Activated T-helper 1 cell treated with anti-CD3 and anti-CD28 coated beads, Interleukin-12 subunit alpha, Interleukin-12 subunit beta, Interleukin-2, Interleukin-4 antibody, amounts not matched to agents 30 ng/mL and 10 ng/mL and 1 ng/mL, durations not matched to agents 14 hours and 24 hours and 36 hours (primary cell): Measurements from ENCODE around the gene ABCA9. TPM values are rescaled to one million over a fixed set of nuclear protein-coding genes. Genes with fewer than 3 reads are reported as not detected.
"Not testable (repeated sequence)": the region's sequence is repeated elsewhere in the genome, so short reads cannot be mapped to it uniquely, and the experiment has no call there.

ENCODE experiments used
- DNase-seq: peaks from one replicate; pipeline ENCODE4 v3.0.0; 2021; ENCODE audit warnings: low spot score
- H3K27ac Mint-ChIP-seq: one replicate; pipeline ENCODE4 v1.8.0; 2021; ENCODE audit warnings: mild to moderate bottlenecking, mixed read lengths
- H3K27me3 Mint-ChIP-seq: one replicate; pipeline ENCODE4 v1.8.0; 2022; ENCODE audit warnings: mild to moderate bottlenecking, moderate library complexity, mixed read lengths; ENCODE audit not compliant: insufficient read depth
- H3K36me3 Mint-ChIP-seq: one replicate; pipeline ENCODE4 v1.8.0; 2021; ENCODE audit warnings: low read depth, mixed read lengths
- H3K4me1 Mint-ChIP-seq: one replicate; pipeline ENCODE4 v1.8.0; 2021; ENCODE audit warnings: low read depth, mixed read lengths
- H3K4me3 Mint-ChIP-seq: one replicate; pipeline ENCODE4 v1.8.0; 2021; ENCODE audit warnings: mild to moderate bottlenecking, moderate library complexity, mixed read lengths
- H3K9me3 Mint-ChIP-seq: one replicate; pipeline ENCODE4 v1.8.0; 2021; ENCODE audit warnings: mixed read lengths
- intact Hi-C: fragments of 100-400 bp; cut with micrococcal nuclease; formaldehyde crosslinking; loops from one replicate; pipeline ENCODE4 v1.15.1; 2024
- total RNA-seq: library from RNA; stranded (reverse); gene quantifications from 2 replicates; pipeline ENCODE4 v1.2.3, GENCODE V29; 2022

Gene ABCA9
- total RNA-seq, 1 donor from 2014 or later: not detected

- Mint-ChIP-seq H3K27ac (no peak overlapping the region), H3K4me3 (no peak overlapping the region), H3K36me3 (no peaks in the 10 kb centered on the region), H3K27me3 (no peaks in the 10 kb centered on the region), H3K4me1 (no peaks in the 10 kb centered on the region), H3K9me3 (no peaks in the 10 kb centered on the region)
- DNase-seq: no peak
- intact Hi-C loops: no loop called here
Observed at GRCh38 chr17:68950725-68951124, 110.0 kb downstream of the ABCA9 start.

- H3K36me3 Mint-ChIP-seq, H3K27me3 Mint-ChIP-seq, H3K4me3 Mint-ChIP-seq, intact Hi-C loops, H3K9me3 Mint-ChIP-seq, H3K4me1 Mint-ChIP-seq, DNase-seq, H3K27ac Mint-ChIP-seq: not testable (repeated sequence)
Observed at GRCh38 chr17:68947868-68948267, 112.9 kb downstream of the ABCA9 start.

GRCh38 chr17:68944435-68945035 is 116.2 kb downstream of the ABCA9 start:
- no peak overlapping the region for H3K27ac Mint-ChIP-seq
- H3K27me3 Mint-ChIP-seq: no peaks in the 10 kb centered on the region
- no peaks in the 10 kb centered on the region for H3K4me1 Mint-ChIP-seq
- no peaks in the 10 kb centered on the region for H3K9me3 Mint-ChIP-seq
- no peak for DNase-seq
- intact Hi-C loops: no loop called here
- H3K36me3 Mint-ChIP-seq: no peaks in the 10 kb centered on the region
- H3K4me3 Mint-ChIP-seq: no peak overlapping the region

GRCh38 chr17:68943812-68944182 is 116.9 kb downstream of the ABCA9 start:
- H3K27me3 Mint-ChIP-seq, H3K9me3 Mint-ChIP-seq, H3K4me3 Mint-ChIP-seq, H3K4me1 Mint-ChIP-seq, H3K27ac Mint-ChIP-seq, H3K36me3 Mint-ChIP-seq, intact Hi-C loops, DNase-seq: not testable (repeated sequence)

- Mint-ChIP-seq H3K27me3 (no peaks in the 10 kb centered on the region), H3K36me3 (no peaks in the 10 kb centered on the region), H3K4me1 (no peaks in the 10 kb centered on the region), H3K27ac (no peak overlapping the region), H3K9me3 (no peaks in the 10 kb centered on the region), H3K4me3 (no peak overlapping the region)
- DNase-seq: no peak
- intact Hi-C loops: no loop called here
Observed at GRCh38 chr17:68943123-68943811, 117.5 kb downstream of the ABCA9 start.

GRCh38 chr17:68942389-68942788 is 118.3 kb downstream of the ABCA9 start:
- H3K36me3 Mint-ChIP-seq: no peaks in the 10 kb centered on the region
- no peaks in the 10 kb centered on the region for H3K4me1 Mint-ChIP-seq
- no peak for DNase-seq
- H3K27ac Mint-ChIP-seq: no peak overlapping the region
- H3K9me3 Mint-ChIP-seq: no peaks in the 10 kb centered on the region
- intact Hi-C loops: no loop called here
- H3K4me3 Mint-ChIP-seq: no peak overlapping the region
- H3K27me3 Mint-ChIP-seq: no peaks in the 10 kb centered on the region

GRCh38 chr17:68941761-68942160 is 119.0 kb downstream of the ABCA9 start:
- H3K36me3 Mint-ChIP-seq: no peaks in the 10 kb centered on the region
- H3K9me3 Mint-ChIP-seq: no peaks in the 10 kb centered on the region
- no peaks in the 10 kb centered on the region for H3K4me1 Mint-ChIP-seq
- no peak overlapping the region for H3K4me3 Mint-ChIP-seq
- no peak for DNase-seq
- no peaks in the 10 kb centered on the region for H3K27me3 Mint-ChIP-seq
- intact Hi-C loops: no loop called here
- H3K27ac Mint-ChIP-seq: no peak overlapping the region

- H3K27ac Mint-ChIP-seq: no peak overlapping the region
- H3K4me3 Mint-ChIP-seq: no peak overlapping the region
- H3K4me1 Mint-ChIP-seq: no peaks in the 10 kb centered on the region
- H3K9me3 Mint-ChIP-seq: no peaks in the 10 kb centered on the region
- no peak for DNase-seq
- intact Hi-C loops: no loop called here
- H3K27me3 Mint-ChIP-seq: no peaks in the 10 kb centered on the region
- no peaks in the 10 kb centered on the region for H3K36me3 Mint-ChIP-seq
Observed at GRCh38 chr17:68939195-68939594, 121.5 kb downstream of the ABCA9 start.

- no peaks in the 10 kb centered on the region for H3K27me3 Mint-ChIP-seq
- no peaks in the 10 kb centered on the region for H3K9me3 Mint-ChIP-seq
- no peak overlapping the region for H3K27ac Mint-ChIP-seq
- no peak overlapping the region for H3K4me3 Mint-ChIP-seq
- no peaks in the 10 kb centered on the region for H3K36me3 Mint-ChIP-seq
- H3K4me1 Mint-ChIP-seq: no peaks in the 10 kb centered on the region
- no peak for DNase-seq
- intact Hi-C loops: no loop called here
Observed at GRCh38 chr17:68937890-68938514, 122.7 kb downstream of the ABCA9 start.

GRCh38 chr17:68927516-68927915 is 133.2 kb downstream of the ABCA9 start:
- no peak overlapping the region for H3K27ac Mint-ChIP-seq
- no peak for DNase-seq
- no peaks in the 10 kb centered on the region for H3K9me3 Mint-ChIP-seq
- no peaks in the 10 kb centered on the region for H3K36me3 Mint-ChIP-seq
- no peaks in the 10 kb centered on the region for H3K27me3 Mint-ChIP-seq
- no peak overlapping the region for H3K4me3 Mint-ChIP-seq
- intact Hi-C loops: no loop called here
- no peaks in the 10 kb centered on the region for H3K4me1 Mint-ChIP-seq

- Mint-ChIP-seq H3K27me3 (no peaks in the 10 kb centered on the region), H3K4me3 (no peak overlapping the region), H3K36me3 (no peaks in the 10 kb centered on the region), H3K9me3 (no peaks in the 10 kb centered on the region), H3K27ac (no peak overlapping the region), H3K4me1 (no peaks in the 10 kb centered on the region)
- intact Hi-C loops: no loop called here
- DNase-seq: no peak
Observed at GRCh38 chr17:68924793-68925720, 135.7 kb downstream of the ABCA9 start.
